ENCODE measurements around the gene CASP1. TPM values are rescaled to one million over a fixed set of nuclear protein-coding genes. Genes with fewer than 3 reads are reported as not detected.
"Not testable (repeated sequence)": the region's sequence is repeated elsewhere in the genome, so short reads cannot be mapped to it uniquely, and the experiment has no call there.

CASP1 gene
- total RNA-seq, 1 experiment from 2014 or later: 2.1 TPM

DNA sequence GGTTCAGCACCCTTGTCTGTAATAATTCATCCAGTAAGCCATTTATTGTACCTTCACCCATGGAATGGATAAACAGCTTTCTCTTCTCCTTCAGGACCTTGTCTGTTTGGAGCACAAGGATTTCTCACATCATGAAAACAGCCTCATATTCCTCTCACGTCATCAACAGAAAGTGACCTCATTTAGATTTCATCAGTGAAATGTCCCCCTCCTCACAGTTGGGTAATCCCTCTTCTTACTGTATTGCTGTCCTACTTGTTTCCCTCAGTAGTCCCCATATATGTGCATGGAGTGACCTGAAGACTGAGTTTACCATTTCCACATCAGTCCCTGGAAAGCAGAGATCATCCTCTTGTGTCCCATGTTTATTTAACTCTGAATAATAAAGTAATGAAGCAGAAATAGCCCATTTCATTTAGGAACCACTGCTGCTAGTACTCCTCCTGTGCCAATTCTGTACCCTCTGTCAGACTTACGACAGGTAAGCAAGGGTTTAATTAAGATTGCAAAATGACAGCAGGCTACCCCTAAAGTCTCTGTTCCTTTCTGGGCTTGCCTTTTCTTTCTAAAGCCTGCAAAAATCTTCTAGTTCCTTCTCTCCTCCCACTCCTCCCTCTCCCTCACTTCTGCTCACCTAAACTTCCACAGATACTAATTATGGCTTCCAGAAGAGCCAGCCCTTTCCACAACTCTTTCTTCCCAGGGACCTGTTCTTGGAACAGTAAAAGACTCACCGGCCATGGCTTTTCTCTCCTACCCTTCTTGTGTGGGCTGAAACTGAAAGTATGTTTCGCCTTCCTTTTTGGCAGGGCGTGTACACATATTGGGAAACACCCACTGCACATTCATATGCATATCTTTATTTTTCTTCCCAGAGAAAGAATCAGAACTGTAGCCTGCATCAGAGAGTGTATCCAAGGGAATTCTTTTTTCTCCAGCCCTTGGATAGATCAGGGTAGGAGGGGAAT, 9.9 kb upstream of the CASP1 start, which contains the start of gene CARD16:
TSS of gene CARD16 (minus strand) at position 779 of the 968 bp plus-strand sequence. CDS start at position 741, 38 bp downstream.
- H3K27me3 ChIP-seq (ENCODE audit: control insufficient read depth, insufficient read depth, low read length); intact Hi-C loops (cut with micrococcal nuclease; ENCODE audit: unreplicated experiment); POLR2A ChIA-PET; H3K36me3 ChIP-seq (ENCODE audit: control insufficient read depth, insufficient read depth, low read length); H3K9me3 ChIP-seq (ENCODE audit: control insufficient read depth, insufficient read depth, low read depth, low read length); ATAC-seq; BruUV-seq (replicated peaks); CTCF ChIA-PET; in situ Hi-C loops (cut with HindIII; ENCODE audit: low pct_unique_long_range_greater_than_20kb, low sequenced_read_pairs); H3K4me1 ChIP-seq (ENCODE audit: control insufficient read depth, insufficient read depth, low read length); H3K4me3 ChIP-seq (ENCODE audit: low read depth in 2 of 2, low read length in 2 of 2); DNase-seq (ENCODE audit: low read depth, low spot score): not testable (repeated sequence)
- H3K27ac ChIP-seq (ENCODE audit: low read length): peak within 1 kb of the TSS; percentile 65; the same call in 1 of the 2 replicates

DNA sequence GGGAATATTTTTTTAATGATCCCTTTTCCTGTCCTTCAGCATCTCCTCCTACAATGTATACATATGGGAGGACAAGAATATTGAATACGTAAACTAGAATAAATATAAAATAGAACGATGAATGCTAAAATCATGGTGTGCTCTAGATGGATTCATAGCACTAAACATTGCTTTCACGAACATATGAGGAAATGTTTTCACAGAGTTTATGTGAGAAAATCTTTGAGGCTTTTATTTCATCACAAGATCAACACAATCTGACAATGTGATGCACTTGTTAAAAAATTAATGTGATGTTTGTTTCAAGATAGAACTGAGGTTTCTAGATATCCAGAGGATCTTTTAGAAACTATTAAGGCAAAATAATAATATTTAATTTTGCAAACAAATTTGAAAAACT, 7.2 kb upstream of the CASP1 start:
- in situ Hi-C loops (cut with HindIII; ENCODE audit: low pct_unique_long_range_greater_than_20kb, low sequenced_read_pairs): no loop called here
- no peak for ATAC-seq
- intact Hi-C loops (cut with micrococcal nuclease; ENCODE audit: unreplicated experiment): no loop called here
- POLR2A ChIA-PET: no interaction called here
- no peak for DNase-seq (ENCODE audit: low read depth, low spot score)
- Histone ChIP-seq H3K4me3 (ENCODE audit: low read depth in 2 of 2, low read length in 2 of 2) (no peak overlapping the region), H3K9me3 (ENCODE audit: control insufficient read depth, insufficient read depth, low read depth, low read length) (no peaks in the 10 kb centered on the region; the same call in 1 of the 2 replicates), H3K27me3 (ENCODE audit: control insufficient read depth, insufficient read depth, low read length) (no peaks in the 10 kb centered on the region), H3K36me3 (ENCODE audit: control insufficient read depth, insufficient read depth, low read length) (no peaks in the 10 kb centered on the region), H3K27ac (ENCODE audit: low read length) (no peak overlapping the region), H3K4me1 (ENCODE audit: control insufficient read depth, insufficient read depth, low read length) (peaks cover 7% of the 10 kb centered on the region)
- TF ChIP-seq, protein P1, sequence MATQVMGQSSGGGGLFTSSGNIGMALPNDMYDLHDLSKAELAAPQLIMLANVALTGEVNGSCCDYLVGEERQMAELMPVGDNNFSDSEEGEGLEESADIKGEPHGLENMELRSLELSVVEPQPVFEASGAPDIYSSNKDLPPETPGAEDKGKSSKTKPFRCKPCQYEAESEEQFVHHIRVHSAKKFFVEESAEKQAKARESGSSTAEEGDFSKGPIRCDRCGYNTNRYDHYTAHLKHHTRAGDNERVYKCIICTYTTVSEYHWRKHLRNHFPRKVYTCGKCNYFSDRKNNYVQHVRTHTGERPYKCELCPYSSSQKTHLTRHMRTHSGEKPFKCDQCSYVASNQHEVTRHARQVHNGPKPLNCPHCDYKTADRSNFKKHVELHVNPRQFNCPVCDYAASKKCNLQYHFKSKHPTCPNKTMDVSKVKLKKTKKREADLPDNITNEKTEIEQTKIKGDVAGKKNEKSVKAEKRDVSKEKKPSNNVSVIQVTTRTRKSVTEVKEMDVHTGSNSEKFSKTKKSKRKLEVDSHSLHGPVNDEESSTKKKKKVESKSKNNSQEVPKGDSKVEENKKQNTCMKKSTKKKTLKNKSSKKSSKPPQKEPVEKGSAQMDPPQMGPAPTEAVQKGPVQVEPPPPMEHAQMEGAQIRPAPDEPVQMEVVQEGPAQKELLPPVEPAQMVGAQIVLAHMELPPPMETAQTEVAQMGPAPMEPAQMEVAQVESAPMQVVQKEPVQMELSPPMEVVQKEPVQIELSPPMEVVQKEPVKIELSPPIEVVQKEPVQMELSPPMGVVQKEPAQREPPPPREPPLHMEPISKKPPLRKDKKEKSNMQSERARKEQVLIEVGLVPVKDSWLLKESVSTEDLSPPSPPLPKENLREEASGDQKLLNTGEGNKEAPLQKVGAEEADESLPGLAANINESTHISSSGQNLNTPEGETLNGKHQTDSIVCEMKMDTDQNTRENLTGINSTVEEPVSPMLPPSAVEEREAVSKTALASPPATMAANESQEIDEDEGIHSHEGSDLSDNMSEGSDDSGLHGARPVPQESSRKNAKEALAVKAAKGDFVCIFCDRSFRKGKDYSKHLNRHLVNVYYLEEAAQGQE (IDR thresholded peaks at IDR 0.05; ENCODE audit: insufficient read depth in 1 of 2, low read depth in 2 of 2, low read length in 1 of 2): no peak
- no peak for TF ChIP-seq TCF7L2 (IDR thresholded peaks at IDR 0.05; ENCODE audit: low read depth, low read length)
- TF ChIP-seq, protein P2, sequence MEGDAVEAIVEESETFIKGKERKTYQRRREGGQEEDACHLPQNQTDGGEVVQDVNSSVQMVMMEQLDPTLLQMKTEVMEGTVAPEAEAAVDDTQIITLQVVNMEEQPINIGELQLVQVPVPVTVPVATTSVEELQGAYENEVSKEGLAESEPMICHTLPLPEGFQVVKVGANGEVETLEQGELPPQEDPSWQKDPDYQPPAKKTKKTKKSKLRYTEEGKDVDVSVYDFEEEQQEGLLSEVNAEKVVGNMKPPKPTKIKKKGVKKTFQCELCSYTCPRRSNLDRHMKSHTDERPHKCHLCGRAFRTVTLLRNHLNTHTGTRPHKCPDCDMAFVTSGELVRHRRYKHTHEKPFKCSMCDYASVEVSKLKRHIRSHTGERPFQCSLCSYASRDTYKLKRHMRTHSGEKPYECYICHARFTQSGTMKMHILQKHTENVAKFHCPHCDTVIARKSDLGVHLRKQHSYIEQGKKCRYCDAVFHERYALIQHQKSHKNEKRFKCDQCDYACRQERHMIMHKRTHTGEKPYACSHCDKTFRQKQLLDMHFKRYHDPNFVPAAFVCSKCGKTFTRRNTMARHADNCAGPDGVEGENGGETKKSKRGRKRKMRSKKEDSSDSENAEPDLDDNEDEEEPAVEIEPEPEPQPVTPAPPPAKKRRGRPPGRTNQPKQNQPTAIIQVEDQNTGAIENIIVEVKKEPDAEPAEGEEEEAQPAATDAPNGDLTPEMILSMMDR (IDR thresholded peaks at IDR 0.05): no peak
- TF ChIP-seq SIN3A (IDR thresholded peaks at IDR 0.05; ENCODE audit: borderline replicate concordance, insufficient read depth, low read depth, low read length): no peak
- TF ChIP-seq POLR2AphosphoS5 (IDR thresholded peaks at IDR 0.05; ENCODE audit: low read depth, low read length): no peak
- no TSS peak for BruUV-seq (replicated peaks)
- CTCF ChIA-PET: no interaction called here

DNA sequence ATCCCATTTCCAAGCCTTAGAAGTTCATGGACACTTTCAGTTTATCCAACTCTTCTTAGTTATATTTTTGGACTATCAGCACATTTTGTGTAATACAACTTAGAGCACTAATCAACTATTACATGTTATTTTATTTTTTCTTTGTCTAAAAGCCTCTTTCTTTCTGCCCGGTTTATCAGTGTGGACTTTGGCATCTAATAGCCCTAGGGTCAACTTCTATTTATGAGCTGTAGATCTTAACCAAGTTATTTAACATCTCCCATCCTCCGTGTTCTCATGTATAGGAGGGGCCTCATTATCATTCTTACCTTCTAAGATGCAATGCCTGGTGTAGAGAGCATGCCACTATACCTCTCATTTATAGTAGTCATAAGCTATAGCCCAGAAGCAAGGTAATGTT, 5.8 kb upstream of the CASP1 start:
- no peak for ATAC-seq
- no peaks in the 10 kb centered on the region for H3K27me3 ChIP-seq (ENCODE audit: control insufficient read depth, insufficient read depth, low read length)
- H3K9me3 ChIP-seq (ENCODE audit: control insufficient read depth, insufficient read depth, low read depth, low read length): no peaks in the 10 kb centered on the region
- no TSS peak for BruUV-seq (replicated peaks)
- CTCF ChIA-PET: no interaction called here
- no peaks in the 10 kb centered on the region for H3K4me1 ChIP-seq (ENCODE audit: control insufficient read depth, insufficient read depth, low read length)
- in situ Hi-C loops (cut with HindIII; ENCODE audit: low pct_unique_long_range_greater_than_20kb, low sequenced_read_pairs): no loop called here
- H3K4me3 ChIP-seq (ENCODE audit: low read depth in 2 of 2, low read length in 2 of 2): no peak overlapping the region
- TF ChIP-seq, protein P1 (IDR thresholded peaks at IDR 0.05; ENCODE audit: insufficient read depth in 1 of 2, low read depth in 2 of 2, low read length in 1 of 2): no peak
- no peaks in the 10 kb centered on the region for H3K36me3 ChIP-seq (ENCODE audit: control insufficient read depth, insufficient read depth, low read length)
- intact Hi-C loops (cut with micrococcal nuclease; ENCODE audit: unreplicated experiment): no loop called here
- no peak overlapping the region for H3K27ac ChIP-seq (ENCODE audit: low read length)
- POLR2A ChIA-PET: no interaction called here
- DNase-seq (ENCODE audit: low read depth, low spot score): no peak

DNA sequence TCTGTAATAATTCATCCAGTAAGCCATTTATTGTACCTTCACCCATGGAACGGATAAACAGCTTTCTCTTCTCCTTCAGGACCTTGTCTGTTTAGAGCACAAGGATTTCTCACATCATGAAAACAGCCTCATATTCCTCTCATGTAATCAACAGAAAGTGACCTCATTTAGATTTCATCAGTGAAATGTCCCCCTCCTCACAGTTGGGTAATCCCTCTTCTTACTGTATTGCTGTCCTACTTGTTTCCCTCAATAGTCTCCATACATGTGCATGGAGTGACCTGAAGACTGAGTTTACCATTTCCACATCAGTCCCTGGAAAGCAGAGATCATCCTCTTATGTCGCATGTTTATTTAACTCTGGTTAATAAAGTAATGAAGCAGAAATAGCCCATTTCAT, 556 bp downstream of the CASP1 start:
- BruUV-seq (replicated peaks); H3K27me3 ChIP-seq (ENCODE audit: control insufficient read depth, insufficient read depth, low read length); H3K4me1 ChIP-seq (ENCODE audit: control insufficient read depth, insufficient read depth, low read length); in situ Hi-C loops (cut with HindIII; ENCODE audit: low pct_unique_long_range_greater_than_20kb, low sequenced_read_pairs); H3K9me3 ChIP-seq (ENCODE audit: control insufficient read depth, insufficient read depth, low read depth, low read length); CTCF ChIA-PET; H3K4me3 ChIP-seq (ENCODE audit: low read depth in 2 of 2, low read length in 2 of 2); ATAC-seq; POLR2A ChIA-PET; DNase-seq (ENCODE audit: low read depth, low spot score); intact Hi-C loops (cut with micrococcal nuclease; ENCODE audit: unreplicated experiment); H3K36me3 ChIP-seq (ENCODE audit: control insufficient read depth, insufficient read depth, low read length); H3K27ac ChIP-seq (ENCODE audit: low read length): not testable (repeated sequence)
